ENCODE results near the gene CHRNB1. TPM values are rescaled to one million over a fixed set of nuclear protein-coding genes. Genes with fewer than 3 reads are reported as not detected.

Gene CHRNB1
- total RNA-seq, 1 donor from 2014 or later, result 11.7 TPM

DNA sequence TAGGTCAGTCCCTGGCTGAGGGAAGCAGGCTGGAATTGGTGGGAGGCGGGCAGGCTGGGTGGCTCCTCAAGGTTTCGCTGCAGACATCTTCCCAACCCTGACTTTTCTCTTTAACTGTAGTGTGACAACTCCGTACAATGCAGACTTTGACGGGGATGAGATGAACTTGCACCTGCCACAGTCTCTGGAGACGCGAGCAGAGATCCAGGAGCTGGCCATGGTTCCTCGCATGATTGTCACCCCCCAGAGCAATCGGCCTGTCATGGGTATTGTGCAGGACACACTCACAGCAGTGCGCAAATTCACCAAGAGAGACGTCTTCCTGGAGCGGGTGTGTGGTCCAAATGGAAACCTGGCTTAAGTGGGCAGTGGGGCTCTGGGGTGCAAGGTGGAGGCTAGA lies 54.3 kb downstream of the CHRNB1 start:
- no peaks in the 10 kb centered on the region for H3K9me3 ChIP-seq (ENCODE audit: insufficient read depth, low read depth, low read length)
- Mint-ChIP-seq H3K36me3 (ENCODE audit: low read depth, unreplicated experiment) (peaks cover 45% of the 10 kb centered on the region), H3K4me3 (ENCODE audit: unreplicated experiment) (no peak overlapping the region), H3K27ac (ENCODE audit: unreplicated experiment) (no peak overlapping the region), H3K27me3 (ENCODE audit: low read depth, unreplicated experiment) (no peaks in the 10 kb centered on the region), H3K9me3 (ENCODE audit: unreplicated experiment) (no peaks in the 10 kb centered on the region), H3K4me1 (ENCODE audit: low read depth, unreplicated experiment) (no peaks in the 10 kb centered on the region)
- FAIRE-seq (no peak), DNase-seq (ENCODE audit: low read depth) (no peak)
- H3K4me2 ChIP-seq (ENCODE audit: low read length), result no peak overlapping the region
- peaks cover 54% of the 10 kb centered on the region for H3K79me2 ChIP-seq (ENCODE audit: insufficient read depth, low read length)
- no peak overlapping the region for H2AFZ ChIP-seq (ENCODE audit: low read depth, low read length)
- no peaks in the 10 kb centered on the region for H3K4me1 ChIP-seq (ENCODE audit: insufficient read depth, low read length)
- TF ChIP-seq, protein P1, sequence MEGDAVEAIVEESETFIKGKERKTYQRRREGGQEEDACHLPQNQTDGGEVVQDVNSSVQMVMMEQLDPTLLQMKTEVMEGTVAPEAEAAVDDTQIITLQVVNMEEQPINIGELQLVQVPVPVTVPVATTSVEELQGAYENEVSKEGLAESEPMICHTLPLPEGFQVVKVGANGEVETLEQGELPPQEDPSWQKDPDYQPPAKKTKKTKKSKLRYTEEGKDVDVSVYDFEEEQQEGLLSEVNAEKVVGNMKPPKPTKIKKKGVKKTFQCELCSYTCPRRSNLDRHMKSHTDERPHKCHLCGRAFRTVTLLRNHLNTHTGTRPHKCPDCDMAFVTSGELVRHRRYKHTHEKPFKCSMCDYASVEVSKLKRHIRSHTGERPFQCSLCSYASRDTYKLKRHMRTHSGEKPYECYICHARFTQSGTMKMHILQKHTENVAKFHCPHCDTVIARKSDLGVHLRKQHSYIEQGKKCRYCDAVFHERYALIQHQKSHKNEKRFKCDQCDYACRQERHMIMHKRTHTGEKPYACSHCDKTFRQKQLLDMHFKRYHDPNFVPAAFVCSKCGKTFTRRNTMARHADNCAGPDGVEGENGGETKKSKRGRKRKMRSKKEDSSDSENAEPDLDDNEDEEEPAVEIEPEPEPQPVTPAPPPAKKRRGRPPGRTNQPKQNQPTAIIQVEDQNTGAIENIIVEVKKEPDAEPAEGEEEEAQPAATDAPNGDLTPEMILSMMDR (IDR thresholded peaks at IDR 0.05; ENCODE audit: insufficient read depth, low read depth, low read length), result no peak
- no peak for TF ChIP-seq EZH2 (IDR thresholded peaks at IDR 0.05; ENCODE audit: insufficient read depth, low read length)
- peaks cover 75% of the 10 kb centered on the region for H3K36me3 ChIP-seq (ENCODE audit: insufficient read depth, low read length)
- H4K20me1 ChIP-seq (ENCODE audit: insufficient read depth, low read length), result peaks cover 87% of the 10 kb centered on the region
- no peak overlapping the region for H3K9ac ChIP-seq (ENCODE audit: low read length)
- no peak overlapping the region for H3K27ac ChIP-seq (ENCODE audit: low read depth, low read length)
- no peaks in the 10 kb centered on the region for H3K27me3 ChIP-seq (ENCODE audit: insufficient read depth, low read length)
- H3K4me3 ChIP-seq (ENCODE audit: insufficient read depth, low read depth, low read length), result no peak overlapping the region

DNA sequence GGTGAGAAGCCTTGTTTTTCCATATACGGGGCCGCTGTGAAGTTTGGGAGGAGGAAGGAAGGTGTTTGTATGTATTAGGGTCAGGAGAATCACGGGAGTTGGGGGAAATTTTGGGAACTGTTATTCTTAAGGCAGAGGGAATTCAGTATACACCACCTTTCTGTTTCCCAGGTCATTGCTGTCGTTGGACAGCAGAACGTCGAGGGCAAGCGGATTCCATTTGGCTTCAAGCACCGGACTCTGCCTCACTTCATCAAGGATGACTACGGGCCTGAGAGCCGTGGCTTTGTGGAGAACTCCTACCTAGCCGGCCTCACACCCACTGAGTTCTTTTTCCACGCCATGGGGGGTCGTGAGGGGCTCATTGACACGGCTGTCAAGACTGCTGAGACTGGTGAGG lies 56.9 kb downstream of the CHRNB1 start:
- Histone ChIP-seq H3K4me1 (ENCODE audit: insufficient read depth, low read length) (no peaks in the 10 kb centered on the region), H3K9ac (ENCODE audit: low read length) (no peak overlapping the region), H3K4me3 (ENCODE audit: insufficient read depth, low read depth, low read length) (no peak overlapping the region), H3K4me2 (ENCODE audit: low read length) (no peak overlapping the region), H4K20me1 (ENCODE audit: insufficient read depth, low read length) (peaks cover 74% of the 10 kb centered on the region), H3K27ac (ENCODE audit: low read depth, low read length) (no peak overlapping the region), H3K9me3 (ENCODE audit: insufficient read depth, low read depth, low read length) (no peaks in the 10 kb centered on the region), H3K27me3 (ENCODE audit: insufficient read depth, low read length) (no peaks in the 10 kb centered on the region), H3K36me3 (ENCODE audit: insufficient read depth, low read length) (peaks cover 83% of the 10 kb centered on the region), H2AFZ (ENCODE audit: low read depth, low read length) (no peak overlapping the region), H3K79me2 (ENCODE audit: insufficient read depth, low read length) (peaks cover 34% of the 10 kb centered on the region)
- H3K27ac Mint-ChIP-seq (ENCODE audit: unreplicated experiment), result no peak overlapping the region
- FAIRE-seq (no peak), DNase-seq (ENCODE audit: low read depth) (no peak)
- no peaks in the 10 kb centered on the region for H3K4me1 Mint-ChIP-seq (ENCODE audit: low read depth, unreplicated experiment)
- H3K27me3 Mint-ChIP-seq (ENCODE audit: low read depth, unreplicated experiment), result no peaks in the 10 kb centered on the region
- TF ChIP-seq, protein P1 (IDR thresholded peaks at IDR 0.05; ENCODE audit: insufficient read depth, low read depth, low read length), result no peak
- H3K36me3 Mint-ChIP-seq (ENCODE audit: low read depth, unreplicated experiment), result peaks cover 42% of the 10 kb centered on the region
- no peaks in the 10 kb centered on the region for H3K9me3 Mint-ChIP-seq (ENCODE audit: unreplicated experiment)
- no peak overlapping the region for H3K4me3 Mint-ChIP-seq (ENCODE audit: unreplicated experiment)

DNA sequence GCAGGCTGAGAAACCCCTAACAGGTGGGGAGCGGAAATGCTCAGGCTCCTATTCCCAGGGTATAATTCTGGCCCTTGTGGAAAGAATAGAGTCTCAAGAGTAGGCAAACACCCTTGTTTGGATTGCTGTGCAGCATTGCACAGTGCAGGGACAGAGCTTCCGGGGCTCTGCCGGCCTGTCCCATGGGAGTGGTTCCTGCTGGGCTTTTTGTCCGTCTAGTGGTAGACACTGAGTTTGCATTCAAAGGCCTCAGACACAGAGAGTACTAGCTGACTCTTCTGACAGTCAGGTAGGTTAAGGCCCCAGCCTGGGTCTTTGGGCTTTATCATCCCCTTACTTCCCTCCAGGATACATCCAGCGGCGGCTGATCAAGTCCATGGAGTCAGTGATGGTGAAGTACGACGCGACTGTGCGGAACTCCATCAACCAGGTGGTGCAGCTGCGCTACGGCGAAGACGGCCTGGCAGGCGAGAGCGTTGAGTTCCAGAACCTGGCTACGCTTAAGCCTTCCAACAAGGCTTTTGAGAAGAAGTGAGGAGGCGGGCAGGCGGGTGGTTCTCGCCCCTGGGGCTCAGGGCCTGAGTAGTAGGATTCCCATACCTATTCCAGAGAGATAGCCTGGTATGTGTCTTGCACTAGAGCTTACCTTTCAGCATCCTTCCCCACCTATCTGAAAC lies 57.4 kb downstream of the CHRNB1 start:
- Mint-ChIP-seq H3K4me3 (ENCODE audit: unreplicated experiment) (no peak overlapping the region), H3K4me1 (ENCODE audit: low read depth, unreplicated experiment) (no peaks in the 10 kb centered on the region), H3K27ac (ENCODE audit: unreplicated experiment) (no peak overlapping the region), H3K27me3 (ENCODE audit: low read depth, unreplicated experiment) (no peaks in the 10 kb centered on the region), H3K36me3 (ENCODE audit: low read depth, unreplicated experiment) (peaks cover 37% of the 10 kb centered on the region), H3K9me3 (ENCODE audit: unreplicated experiment) (no peaks in the 10 kb centered on the region)
- no peak for FAIRE-seq
- Histone ChIP-seq H3K9me3 (ENCODE audit: insufficient read depth, low read depth, low read length) (no peaks in the 10 kb centered on the region), H3K79me2 (ENCODE audit: insufficient read depth, low read length) (peaks cover 29% of the 10 kb centered on the region), H3K4me1 (ENCODE audit: insufficient read depth, low read length) (no peaks in the 10 kb centered on the region), H3K4me2 (ENCODE audit: low read length) (no peak overlapping the region), H3K36me3 (ENCODE audit: insufficient read depth, low read length) (peaks cover 82% of the 10 kb centered on the region), H2AFZ (ENCODE audit: low read depth, low read length) (no peak overlapping the region), H3K4me3 (ENCODE audit: insufficient read depth, low read depth, low read length) (no peak overlapping the region), H3K27me3 (ENCODE audit: insufficient read depth, low read length) (no peaks in the 10 kb centered on the region), H4K20me1 (ENCODE audit: insufficient read depth, low read length) (peaks cover 72% of the 10 kb centered on the region), H3K9ac (ENCODE audit: low read length) (no peak overlapping the region), H3K27ac (ENCODE audit: low read depth, low read length) (no peak overlapping the region)
- no peak for TF ChIP-seq EZH2 (IDR thresholded peaks at IDR 0.05; ENCODE audit: insufficient read depth, low read length)
- TF ChIP-seq, protein P1 (IDR thresholded peaks at IDR 0.05; ENCODE audit: insufficient read depth, low read depth, low read length), result no peak
- no peak for DNase-seq (ENCODE audit: low read depth)
